Heart left ventricle (tissue), 13 donors: ENCODE results near the gene WDR7.
A peak's percentile ranks its signal among the peaks of the same experiment; 100 is the strongest.

Source experiments
- POLR2A ChIP-seq, 2 donors: fragments of 450-650 bp; IDR thresholded peaks; one replicate each; pipeline ENCODE4 v1.6.1; 2017; ENCODE audit warnings: antibody characterized with exemption in 2 of 2, mild to moderate bottlenecking in 2 of 2, moderate library complexity in 2 of 2
- TF ChIP-seq, protein P1 (sequence below), 12 donors: fragments of 200-600 bp; sonication (generic) in 4 of 12; IDR thresholded peaks; one replicate each; pipeline versions ENCODE4 v1.5.0 to v1.8.0; 2018 to 2022; ENCODE audit warnings: antibody characterized with exemption in 12 of 12, mild to moderate bottlenecking in 5 of 12
- donor health status: ischemic (EF 13 %, LVEDD 7.1; RV severe dilation, severe dysfunction).
- donor health status: DM: no; HTN: yes; CAD: no.
- donor health status: DM: no; HTN: no; CAD: no.
- donor health status: ischemic (EF 25% LVEDD 6.9; RV normal size, moderate dysfunction).
- donor health status: ischemic (EF 25% LVEDD 5.7; RV mildly dilated, moderate dysfunction).
- donor health status: ischemic (EF 35%, LVEDD 5.7; RV mildly dilated, moderate dysfunction).
- donor health status: nonischemic (EF 11% LVEDD 7.7; RV severe dilation, severe dysfunction).
- donor health status: DM: yes; HTN: yes; CAD: no.
- donor health status: PGD.
- donor health status: ischemic (EF 29% LVEDD 5.4; RV normal size, mild dysfunction).
- donor health status: nonischemic (EF 23%, LVEDD 6.1; RV moderate dilation, normal function).

- no peak for TF ChIP-seq POLR2A (IDR thresholded peaks at IDR 0.05)
- TF ChIP-seq, protein P1, sequence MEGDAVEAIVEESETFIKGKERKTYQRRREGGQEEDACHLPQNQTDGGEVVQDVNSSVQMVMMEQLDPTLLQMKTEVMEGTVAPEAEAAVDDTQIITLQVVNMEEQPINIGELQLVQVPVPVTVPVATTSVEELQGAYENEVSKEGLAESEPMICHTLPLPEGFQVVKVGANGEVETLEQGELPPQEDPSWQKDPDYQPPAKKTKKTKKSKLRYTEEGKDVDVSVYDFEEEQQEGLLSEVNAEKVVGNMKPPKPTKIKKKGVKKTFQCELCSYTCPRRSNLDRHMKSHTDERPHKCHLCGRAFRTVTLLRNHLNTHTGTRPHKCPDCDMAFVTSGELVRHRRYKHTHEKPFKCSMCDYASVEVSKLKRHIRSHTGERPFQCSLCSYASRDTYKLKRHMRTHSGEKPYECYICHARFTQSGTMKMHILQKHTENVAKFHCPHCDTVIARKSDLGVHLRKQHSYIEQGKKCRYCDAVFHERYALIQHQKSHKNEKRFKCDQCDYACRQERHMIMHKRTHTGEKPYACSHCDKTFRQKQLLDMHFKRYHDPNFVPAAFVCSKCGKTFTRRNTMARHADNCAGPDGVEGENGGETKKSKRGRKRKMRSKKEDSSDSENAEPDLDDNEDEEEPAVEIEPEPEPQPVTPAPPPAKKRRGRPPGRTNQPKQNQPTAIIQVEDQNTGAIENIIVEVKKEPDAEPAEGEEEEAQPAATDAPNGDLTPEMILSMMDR (IDR thresholded peaks at IDR 0.05), result peak in 1 of 12 donors; percentile 1
Measured at GRCh38 chr18:56789889-56790180, 138.7 kb downstream of the WDR7 start.
